Bone marrow (tissue), 2 donors: ENCODE measurements around the gene RIPOR2.

Source experiments
- DNase-seq, 2 donors: peaks; one replicate each; lab custom pipeline; 2025; lab: John Stamatoyannopoulos, UW

RIPOR2 gene

GRCh38 chr6:24847402-24847801 is 88.4 kb downstream of the RIPOR2 start:
- no peak for DNase-seq

- DNase-seq: no peak
These were observed 90.2 kb downstream of the RIPOR2 start for GRCh38 chr6:24845578-24845977.

GRCh38 chr6:24844903-24845302 is 90.9 kb downstream of the RIPOR2 start:
- DNase-seq: no peak

- DNase-seq: no peak
These were observed 91.7 kb downstream of the RIPOR2 start for GRCh38 chr6:24844061-24844460.

- DNase-seq: no peak
These were observed 95.6 kb downstream of the RIPOR2 start for GRCh38 chr6:24840187-24840586.

DNA sequence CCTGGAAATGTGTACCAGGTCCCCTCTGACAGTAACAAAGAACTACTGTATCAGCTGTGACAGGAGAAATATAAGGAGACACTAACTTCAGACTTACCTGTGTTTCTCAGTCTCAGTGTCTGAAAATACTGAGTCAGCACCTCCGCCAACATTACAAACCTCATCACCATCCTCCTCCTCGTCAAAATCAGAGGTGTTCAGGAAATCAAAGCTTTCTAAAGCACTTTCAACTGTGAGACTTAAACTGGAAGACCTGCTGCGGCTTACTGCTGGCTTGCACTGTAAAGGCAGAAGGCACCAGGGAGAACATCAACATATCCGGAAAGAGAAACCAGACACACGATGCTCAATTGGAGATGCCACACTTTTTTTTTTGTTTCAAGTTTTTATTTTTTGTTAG is 96.8 kb downstream of the RIPOR2 start:
- DNase-seq: no peak

- DNase-seq: no peak
These were observed 97.7 kb downstream of the RIPOR2 start for GRCh38 chr6:24838081-24838480.

- no peak for DNase-seq
These were observed 99.7 kb downstream of the RIPOR2 start for GRCh38 chr6:24836109-24836508.

DNA sequence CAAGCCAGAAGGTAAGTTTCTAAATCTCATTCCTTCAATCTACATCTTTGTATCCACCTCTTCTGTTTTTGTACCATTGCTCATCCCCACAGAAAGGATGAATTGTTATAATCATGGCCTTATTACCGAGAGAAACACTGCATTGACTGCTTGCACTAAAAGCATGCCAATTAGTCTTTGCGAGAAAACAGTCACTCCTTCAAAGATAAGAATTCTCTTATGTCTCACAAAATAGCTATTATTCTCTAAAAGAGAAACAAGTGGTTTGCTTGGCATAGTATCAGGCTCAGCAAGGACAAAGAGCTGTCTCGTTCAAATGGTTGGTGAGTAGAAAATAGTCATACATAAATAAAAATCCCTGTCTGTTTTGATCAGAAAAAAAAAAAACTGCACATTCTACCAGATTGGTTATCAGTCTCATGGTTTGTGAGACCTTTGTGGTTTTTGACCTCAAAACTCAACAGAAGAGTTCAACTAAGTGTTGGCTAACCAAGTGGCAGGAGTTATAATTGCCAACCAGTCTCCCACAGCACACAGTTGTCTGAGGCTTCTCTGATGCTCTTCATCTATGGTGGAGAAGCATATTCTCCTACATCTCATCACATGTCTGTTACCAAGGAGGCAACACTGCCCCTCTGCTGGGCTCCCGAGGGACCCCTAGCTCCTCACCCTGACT is 101.9 kb downstream of the RIPOR2 start:
- DNase-seq: no peak

- DNase-seq: no peak
These were observed 103.0 kb downstream of the RIPOR2 start for GRCh38 chr6:24832794-24833193.

GRCh38 chr6:24831771-24832716 is 103.7 kb downstream of the RIPOR2 start:
- no peak for DNase-seq

DNA sequence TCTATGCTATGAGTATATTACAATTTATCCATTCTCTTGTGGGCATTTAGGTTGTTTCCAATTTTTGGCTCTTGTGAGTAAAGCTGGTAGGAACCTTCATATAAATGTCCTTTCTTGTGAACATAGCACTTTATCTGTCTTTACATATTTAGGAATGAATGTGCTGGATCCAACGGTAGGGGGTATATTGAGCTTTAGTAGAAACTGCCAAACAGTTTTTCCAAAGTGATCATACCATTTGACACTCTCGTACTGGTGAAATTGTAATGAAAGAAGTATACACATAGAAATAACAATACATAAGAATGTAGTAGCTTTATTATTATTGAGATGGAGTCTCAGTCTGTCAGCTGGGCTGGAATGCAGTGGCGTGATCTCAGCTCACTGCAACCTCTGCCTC is 106.1 kb downstream of the RIPOR2 start:
- DNase-seq: no peak

- DNase-seq: no peak
These were observed 107.8 kb downstream of the RIPOR2 start for GRCh38 chr6:24827970-24828369.

DNA sequence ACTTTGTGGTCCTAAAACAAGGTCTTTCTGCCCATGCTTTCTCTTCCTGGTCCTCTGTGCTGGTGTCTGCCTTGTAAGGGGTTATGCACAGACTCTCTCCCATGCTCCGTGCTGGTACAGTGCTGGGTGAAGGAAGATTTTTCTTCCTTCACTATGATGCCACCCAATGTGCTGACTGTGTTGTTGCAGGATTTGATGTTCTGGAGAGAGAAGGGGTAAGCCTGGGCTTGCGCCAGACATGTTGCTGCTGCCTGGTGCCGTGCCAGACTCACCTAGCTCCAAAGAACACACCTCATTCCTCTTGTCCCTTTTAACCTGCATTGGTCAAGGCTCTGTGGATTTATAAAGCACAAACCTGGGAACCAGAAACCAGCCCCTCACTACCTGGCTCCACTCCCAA is 108.6 kb downstream of the RIPOR2 start:
- DNase-seq: no peak

GRCh38 chr6:24825130-24825630 is 110.6 kb downstream of the RIPOR2 start:
- DNase-seq: no peak

DNA sequence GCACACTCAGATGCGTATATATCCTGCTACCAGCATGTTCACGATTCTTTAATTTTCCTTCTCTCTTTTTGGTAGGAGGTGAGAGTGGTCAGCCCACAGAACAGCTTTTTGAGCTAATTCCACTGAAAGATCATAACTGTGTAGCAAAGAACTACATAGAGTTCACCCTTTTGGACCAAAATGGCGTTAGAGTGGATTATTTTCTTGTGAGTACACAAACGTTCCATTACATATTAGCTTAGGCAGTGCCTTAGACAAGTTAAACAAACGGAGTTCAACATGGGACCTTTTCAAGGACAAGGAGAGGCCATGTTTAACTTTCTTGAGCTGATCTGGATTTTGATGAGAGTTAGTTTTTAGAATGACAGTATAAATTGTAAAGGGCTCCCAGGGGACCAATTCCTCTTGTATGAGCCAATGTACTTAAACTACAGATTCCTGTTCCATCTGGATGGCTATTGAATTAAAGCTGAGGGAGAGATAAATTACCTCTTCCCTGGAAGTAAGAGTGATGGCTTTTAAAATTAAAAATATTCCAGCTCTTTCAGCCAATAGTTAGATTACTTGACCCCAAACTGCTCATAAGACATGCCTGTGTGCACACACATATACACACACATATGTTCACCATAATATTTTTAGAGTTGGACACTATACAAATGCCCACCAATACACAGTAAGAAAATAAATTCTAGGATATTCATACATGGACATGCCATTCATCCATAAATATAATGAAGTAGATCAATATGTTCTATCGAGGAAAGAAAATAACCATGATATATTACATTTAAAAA is 111.4 kb downstream of the RIPOR2 start:
- no peak for DNase-seq

DNA sequence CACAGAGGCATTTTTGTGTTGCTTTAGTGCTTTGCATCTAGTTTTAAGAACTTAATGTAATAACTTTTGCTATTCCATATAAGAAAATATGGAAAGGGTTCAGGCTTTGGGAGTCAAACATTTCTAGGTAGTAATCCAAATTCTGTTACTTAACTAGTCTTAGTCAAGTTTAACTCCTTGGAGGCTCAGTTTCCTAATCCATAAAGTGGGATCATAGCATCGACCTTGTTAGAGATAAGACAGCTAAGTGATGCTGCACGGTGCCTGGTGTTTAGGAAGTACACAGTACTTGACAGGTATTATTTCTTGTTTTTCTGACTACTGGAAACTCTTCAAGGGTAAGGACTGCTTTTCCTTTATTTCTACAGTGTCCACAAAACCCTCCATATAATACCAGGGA is 112.6 kb downstream of the RIPOR2 start:
- DNase-seq: no peak

DNA sequence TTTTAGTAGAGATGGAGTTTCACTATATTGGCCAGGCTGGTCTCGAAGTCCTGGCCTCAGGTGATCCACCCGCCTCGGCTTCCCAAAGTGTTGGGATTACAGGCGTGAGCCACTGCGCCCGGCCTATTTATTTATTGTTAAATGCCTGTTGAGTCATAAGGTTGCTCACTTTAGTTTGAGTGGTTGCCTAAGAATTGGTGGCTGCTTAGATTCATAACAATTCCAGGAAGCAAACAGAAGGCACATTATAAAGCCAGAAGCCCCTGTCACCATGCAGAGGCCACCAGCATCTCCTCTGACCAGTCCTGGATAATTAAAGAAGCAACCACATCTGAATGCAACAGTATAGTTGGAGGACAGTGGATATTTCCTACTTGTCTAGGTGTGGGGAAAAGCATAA is 113.1 kb downstream of the RIPOR2 start:
- no peak for DNase-seq

- DNase-seq: no peak
These were observed 113.8 kb downstream of the RIPOR2 start for GRCh38 chr6:24821860-24822444.

DNA sequence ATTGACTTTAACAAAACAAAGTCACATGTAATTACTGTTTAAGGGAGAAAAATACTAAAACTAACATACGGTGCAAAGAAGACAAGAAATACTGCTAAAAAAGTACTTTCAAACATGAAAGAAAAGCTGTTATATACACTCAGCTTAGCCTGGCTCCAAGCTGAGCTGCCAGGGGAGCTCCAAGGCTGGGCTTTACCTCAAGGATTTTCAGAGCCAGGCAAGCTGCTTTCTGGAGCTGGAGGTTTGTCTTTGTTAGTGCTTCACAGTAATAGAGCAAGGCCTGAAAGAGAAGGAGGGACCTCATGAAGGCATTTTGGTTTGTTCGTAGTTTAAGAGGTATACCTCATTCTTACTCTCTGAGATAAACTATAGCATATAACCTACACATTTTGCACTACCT is 117.4 kb downstream of the RIPOR2 start:
- DNase-seq: no peak

GRCh38 chr6:24809728-24810127 is 126.0 kb downstream of the RIPOR2 start:
- no peak for DNase-seq

- DNase-seq: no peak
These were observed 128.2 kb downstream of the RIPOR2 start for GRCh38 chr6:24807584-24807983.
